Transverse colon (tissue), 4 donors: ENCODE data around the gene NDST4. TPM values are rescaled to one million over a fixed set of nuclear protein-coding genes. Genes with fewer than 3 reads are reported as not detected.

Experiments used
- DNase-seq: peaks from one replicate; pipeline ENCODE4 v3.0.0-alpha.2; 2019
- H3K27ac ChIP-seq, 4 donors: fragments of 200-600 bp; sonication (generic); 2 replicates each; pipeline ENCODE4 v1.5.1; 2016 to 2018; ENCODE audit warnings: inconsistent platforms in 4 of 4
- H3K27me3 ChIP-seq: fragments of 200-600 bp; sonication (generic); 2 replicates; pipeline ENCODE4 v1.5.1; 2017; ENCODE audit warnings: inconsistent platforms
- H3K36me3 ChIP-seq, 4 donors: fragments of 200-600 bp; sonication (generic); 2 replicates each; pipeline ENCODE4 v1.5.1; 2017 to 2019; ENCODE audit warnings: inconsistent platforms in 4 of 4
- H3K4me1 ChIP-seq, 4 donors: fragments of 200-600 bp; sonication (generic); 2 replicates each; pipeline ENCODE4 v1.5.1; 2017 to 2020; ENCODE audit warnings: inconsistent platforms in 4 of 4
- H3K4me3 ChIP-seq, 4 donors: fragments of 200-600 bp; sonication (generic); 1 replicate in 1 of 4; 2 replicates in 3 of 4; pipeline versions ENCODE4 v1.5.1 to v1.6.1; 2017 to 2019; ENCODE audit warnings: inconsistent platforms in 4 of 4
- H3K9me3 ChIP-seq, 2 donors: fragments of 200-600 bp; sonication (generic); 2 replicates each; pipeline ENCODE4 v1.5.1; 2017 to 2019; ENCODE audit warnings: inconsistent platforms in 2 of 2
- CTCF ChIP-seq, 5 experiments: fragments of 200-600 bp in 3 of 5; fragments of 450-650 bp in 2 of 5; sonication (generic) in 3 of 5; IDR thresholded peaks; 1 replicate in 2 of 5; 2 replicates in 3 of 5; pipeline ENCODE4 v1.5.1; 2016 to 2017; ENCODE audit warnings: antibody characterized with exemption in 5 of 5, inconsistent platforms in 3 of 5, mild to moderate bottlenecking in 2 of 5, moderate library complexity in 1 of 5
- EP300 ChIP-seq: sonication (generic); formaldehyde crosslinking; IDR thresholded peaks from one replicate; pipeline ENCODE4 v1.6.1; 2017; ENCODE audit warnings: antibody characterized with exemption, low read depth
- POLR2A ChIP-seq: fragments of 450-650 bp; IDR thresholded peaks from one replicate; pipeline ENCODE4 v1.6.1; 2016; ENCODE audit warnings: antibody characterized with exemption, mild to moderate bottlenecking, moderate library complexity
- POLR2AphosphoS5 ChIP-seq, 3 donors: sonication (generic); formaldehyde crosslinking; IDR thresholded peaks; one replicate each; pipeline ENCODE4 v1.6.1; 2016; ENCODE audit warnings: antibody characterized with exemption in 3 of 3
- WGBS, 2 donors: methylation state at CpG; one replicate each; pipeline ENCODE4 v1.1.5; 2018; ENCODE audit warnings: low coverage in 1 of 2; 5-methylcytosine and 5-hydroxymethylcytosine counted together
- in situ Hi-C, 4 donors: fragments of 200-750 bp; cut with MboI; loops; one replicate each; pipeline versions ENCODE4 v1.15.0 to v1.15.1; 2017; ENCODE audit warnings: low sequenced_read_pairs in 3 of 4, low pct_ligation_motif_present in 1 of 4, low pct_unique_long_range_greater_than_20kb in 1 of 4
- intact Hi-C: fragments of 100-400 bp; cut with DNase I; formaldehyde crosslinking; loops from one replicate; pipeline ENCODE4 v1.15.1; 2023; ENCODE audit warnings: low total_unique reads
- total RNA-seq, 4 donors: library from RNA; depleted of rRNA; stranded (reverse); fragments of >200 nt; gene quantifications; one replicate each; pipeline ENCODE4 v1.1.0, GENCODE V29; 2016

The NDST4 gene
- total RNA-seq, 4 donors from 2014 or later: 0.14 TPM; not detected in 3

- no peak overlapping the region for H3K4me3 ChIP-seq
- no peaks in the 10 kb centered on the region for H3K27me3 ChIP-seq
- H3K4me1 ChIP-seq: no peaks in the 10 kb centered on the region
- TF ChIP-seq POLR2A (no peak), CTCF (IDR thresholded peaks at IDR 0.05) (no peak), EP300 (no peak), POLR2AphosphoS5 (IDR thresholded peaks at IDR 0.05) (no peak)
- 55% methylated on average over 1 of the region's 1 CpG; no CpG with 5 or more reads in 1 of the 2 donors for WGBS, 2 donors
- H3K36me3 ChIP-seq: no peaks in the 10 kb centered on the region
- H3K9me3 ChIP-seq: no peaks in the 10 kb centered on the region
- in situ Hi-C loops: no loop called here
- no peak for DNase-seq
- intact Hi-C loops: no loop called here
- no peak overlapping the region for H3K27ac ChIP-seq
Observed at GRCh38 chr4:114839986-114840385, 273.4 kb downstream of the NDST4 start.

GRCh38 chr4:114830628-114831027 is 282.8 kb downstream of the NDST4 start:
- no peaks in the 10 kb centered on the region for H3K36me3 ChIP-seq

GRCh38 chr4:114827651-114828050 is 285.8 kb downstream of the NDST4 start:
- Histone ChIP-seq H3K27me3 (no peaks in the 10 kb centered on the region), H3K9me3 (no peaks in the 10 kb centered on the region), H3K4me3 (no peak overlapping the region), H3K27ac (no peak overlapping the region), H3K4me1 (no peaks in the 10 kb centered on the region), H3K36me3 (no peaks in the 10 kb centered on the region)
- no peak for DNase-seq
- in situ Hi-C loops (no loop called here), intact Hi-C loops (no loop called here)
- TF ChIP-seq POLR2A (no peak), POLR2AphosphoS5 (IDR thresholded peaks at IDR 0.05) (no peak), CTCF (IDR thresholded peaks at IDR 0.05) (no peak), EP300 (no peak)
- 62 to 73% methylated on average over 5 of the region's 5 CpGs for WGBS, 2 donors

More at GRCh38 chr4:114830628-114831027, 282.8 kb downstream of the NDST4 start:
- Histone ChIP-seq H3K27ac (no peak overlapping the region), H3K27me3 (no peaks in the 10 kb centered on the region), H3K4me3 (no peak overlapping the region), H3K4me1 (no peaks in the 10 kb centered on the region), H3K9me3 (no peaks in the 10 kb centered on the region)
- no peak for DNase-seq
- in situ Hi-C loops: no loop called here
- intact Hi-C loops: no loop called here
- TF ChIP-seq POLR2A (no peak), EP300 (no peak), CTCF (IDR thresholded peaks at IDR 0.05) (no peak), POLR2AphosphoS5 (IDR thresholded peaks at IDR 0.05) (no peak)
- 76 to 77% methylated on average over 2 of the region's 2 CpGs for WGBS, 2 donors

- DNase-seq: no peak
- TF ChIP-seq POLR2A: no peak
- no peak for TF ChIP-seq POLR2AphosphoS5 (IDR thresholded peaks at IDR 0.05)
- TF ChIP-seq EP300: no peak
- no peak for TF ChIP-seq CTCF (IDR thresholded peaks at IDR 0.05)
- H3K27me3 ChIP-seq: no peaks in the 10 kb centered on the region
- no peaks in the 10 kb centered on the region for H3K9me3 ChIP-seq
- no peak overlapping the region for H3K4me3 ChIP-seq
- intact Hi-C loops: no loop called here
- H3K36me3 ChIP-seq: no peaks in the 10 kb centered on the region
- no peak overlapping the region for H3K27ac ChIP-seq
- peaks cover 0 to 8% (median 0%) of the 10 kb centered on the region in 4 donors for H3K4me1 ChIP-seq
- in situ Hi-C loops: no loop called here
- WGBS, 2 donors: 43 to 63% methylated on average over 1 of the region's 1 CpG
Observed at GRCh38 chr4:114815760-114816159, 297.7 kb downstream of the NDST4 start.
